SK-N-SH treated with all-trans-retinoic acid at 6 μM for 48 hours (cell line): ENCODE results near the gene USP22.

Experiments used
- GLIS3 ChIP-seq: fragments of 250-450 bp; sonication (Bioruptor Pico); IDR thresholded peaks from 2 replicates; pipeline ENCODE4 v1.5.0; 2020; ENCODE audit warnings: mild to moderate bottlenecking, moderate library complexity
- RARB ChIP-seq: fragments of 250-450 bp; sonication (Bioruptor Pico); IDR thresholded peaks from 2 replicates; pipeline ENCODE4 v1.8.0; 2021; ENCODE audit warnings: mild to moderate bottlenecking, moderate library complexity
- ZC3H10 ChIP-seq: fragments of 250-450 bp; sonication (Bioruptor Pico); IDR thresholded peaks from 2 replicates; pipeline ENCODE4 v1.5.1; 2021; ENCODE audit warnings: mild to moderate bottlenecking, moderate library complexity
- TF ChIP-seq, protein P1 (sequence below): fragments of 250-450 bp; sonication (Bioruptor Pico); IDR thresholded peaks from 2 replicates; pipeline ENCODE4 v1.8.0; 2020; ENCODE audit warnings: mild to moderate bottlenecking, moderate library complexity, borderline replicate concordance
- TF ChIP-seq, protein P2 (sequence below): fragments of 250-450 bp; sonication (Bioruptor Pico); IDR thresholded peaks from 2 replicates; pipeline ENCODE4 v1.5.0; 2020; ENCODE audit warnings: mild to moderate bottlenecking, moderate library complexity

DNA sequence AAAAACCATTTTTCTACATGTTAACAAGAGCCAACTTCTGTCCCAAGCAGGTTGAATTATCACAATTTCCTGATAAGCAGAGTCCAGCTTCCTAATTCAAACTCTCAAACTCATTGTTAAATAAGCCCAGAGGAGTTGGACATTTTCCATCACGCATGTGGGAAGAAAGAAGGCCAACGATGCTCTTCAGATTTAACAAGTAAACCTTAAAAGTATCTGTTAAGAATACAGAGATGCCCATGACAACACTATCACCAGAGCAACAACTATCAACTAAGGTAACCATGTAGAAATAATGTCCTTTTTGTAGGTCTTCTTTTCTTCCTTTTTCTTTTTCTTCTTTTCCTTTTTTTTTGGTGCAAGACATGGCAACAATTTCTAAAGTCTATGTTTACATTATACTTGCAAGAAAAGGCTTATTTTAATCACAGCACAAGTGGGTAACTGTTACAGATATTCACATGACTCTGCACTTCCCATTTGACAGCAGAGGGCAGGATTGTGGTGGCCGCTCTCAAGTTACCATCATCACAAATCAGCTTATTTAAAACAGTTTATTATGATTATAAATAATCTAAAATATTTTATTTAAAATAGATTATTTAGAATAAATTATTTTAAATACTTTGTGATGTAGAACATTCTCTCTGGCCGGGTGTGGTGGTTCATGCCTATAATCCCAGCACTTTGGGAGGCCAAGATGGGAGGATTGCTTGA lies 48.2 kb upstream of the USP22 start:
- TF ChIP-seq, protein P1, sequence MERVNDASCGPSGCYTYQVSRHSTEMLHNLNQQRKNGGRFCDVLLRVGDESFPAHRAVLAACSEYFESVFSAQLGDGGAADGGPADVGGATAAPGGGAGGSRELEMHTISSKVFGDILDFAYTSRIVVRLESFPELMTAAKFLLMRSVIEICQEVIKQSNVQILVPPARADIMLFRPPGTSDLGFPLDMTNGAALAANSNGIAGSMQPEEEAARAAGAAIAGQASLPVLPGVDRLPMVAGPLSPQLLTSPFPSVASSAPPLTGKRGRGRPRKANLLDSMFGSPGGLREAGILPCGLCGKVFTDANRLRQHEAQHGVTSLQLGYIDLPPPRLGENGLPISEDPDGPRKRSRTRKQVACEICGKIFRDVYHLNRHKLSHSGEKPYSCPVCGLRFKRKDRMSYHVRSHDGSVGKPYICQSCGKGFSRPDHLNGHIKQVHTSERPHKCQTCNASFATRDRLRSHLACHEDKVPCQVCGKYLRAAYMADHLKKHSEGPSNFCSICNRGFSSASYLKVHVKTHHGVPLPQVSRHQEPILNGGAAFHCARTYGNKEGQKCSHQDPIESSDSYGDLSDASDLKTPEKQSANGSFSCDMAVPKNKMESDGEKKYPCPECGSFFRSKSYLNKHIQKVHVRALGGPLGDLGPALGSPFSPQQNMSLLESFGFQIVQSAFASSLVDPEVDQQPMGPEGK = no peak
- TF ChIP-seq ZC3H10 (CRISPR knock-in tag) (no peak), RARB (CRISPR knock-in tag) (no peak), GLIS3 (CRISPR knock-in tag) (no peak)
- TF ChIP-seq, protein P2, sequence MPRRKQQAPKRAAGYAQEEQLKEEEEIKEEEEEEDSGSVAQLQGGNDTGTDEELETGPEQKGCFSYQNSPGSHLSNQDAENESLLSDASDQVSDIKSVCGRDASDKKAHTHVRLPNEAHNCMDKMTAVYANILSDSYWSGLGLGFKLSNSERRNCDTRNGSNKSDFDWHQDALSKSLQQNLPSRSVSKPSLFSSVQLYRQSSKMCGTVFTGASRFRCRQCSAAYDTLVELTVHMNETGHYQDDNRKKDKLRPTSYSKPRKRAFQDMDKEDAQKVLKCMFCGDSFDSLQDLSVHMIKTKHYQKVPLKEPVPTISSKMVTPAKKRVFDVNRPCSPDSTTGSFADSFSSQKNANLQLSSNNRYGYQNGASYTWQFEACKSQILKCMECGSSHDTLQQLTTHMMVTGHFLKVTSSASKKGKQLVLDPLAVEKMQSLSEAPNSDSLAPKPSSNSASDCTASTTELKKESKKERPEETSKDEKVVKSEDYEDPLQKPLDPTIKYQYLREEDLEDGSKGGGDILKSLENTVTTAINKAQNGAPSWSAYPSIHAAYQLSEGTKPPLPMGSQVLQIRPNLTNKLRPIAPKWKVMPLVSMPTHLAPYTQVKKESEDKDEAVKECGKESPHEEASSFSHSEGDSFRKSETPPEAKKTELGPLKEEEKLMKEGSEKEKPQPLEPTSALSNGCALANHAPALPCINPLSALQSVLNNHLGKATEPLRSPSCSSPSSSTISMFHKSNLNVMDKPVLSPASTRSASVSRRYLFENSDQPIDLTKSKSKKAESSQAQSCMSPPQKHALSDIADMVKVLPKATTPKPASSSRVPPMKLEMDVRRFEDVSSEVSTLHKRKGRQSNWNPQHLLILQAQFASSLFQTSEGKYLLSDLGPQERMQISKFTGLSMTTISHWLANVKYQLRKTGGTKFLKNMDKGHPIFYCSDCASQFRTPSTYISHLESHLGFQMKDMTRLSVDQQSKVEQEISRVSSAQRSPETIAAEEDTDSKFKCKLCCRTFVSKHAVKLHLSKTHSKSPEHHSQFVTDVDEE (CRISPR knock-in tag) = no peak
